ENCODE results near the gene KBTBD13.

KBTBD13 gene

DNA sequence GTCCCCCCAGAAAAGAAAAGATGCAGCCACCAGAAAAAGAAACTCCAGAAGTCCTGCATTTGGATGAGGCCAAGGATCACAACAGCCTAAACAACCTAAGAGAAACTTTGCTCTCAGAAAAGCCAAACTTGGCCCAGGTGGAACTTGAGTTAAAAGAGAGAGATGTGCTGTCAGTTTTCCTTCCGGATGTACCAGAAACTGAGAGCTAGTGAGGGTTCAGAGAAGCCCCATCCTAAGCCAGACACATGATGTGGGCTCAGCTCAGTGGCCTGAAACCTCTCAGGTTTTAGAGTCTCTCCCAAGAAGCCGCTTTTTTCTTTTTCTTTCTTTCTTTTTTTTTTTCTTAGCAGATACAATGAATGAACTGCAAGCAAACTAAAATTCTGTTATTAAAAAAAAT, 23.6 kb upstream of the KBTBD13 start:
- no peak for DNase-seq (ENCODE audit: low spot score)

DNA sequence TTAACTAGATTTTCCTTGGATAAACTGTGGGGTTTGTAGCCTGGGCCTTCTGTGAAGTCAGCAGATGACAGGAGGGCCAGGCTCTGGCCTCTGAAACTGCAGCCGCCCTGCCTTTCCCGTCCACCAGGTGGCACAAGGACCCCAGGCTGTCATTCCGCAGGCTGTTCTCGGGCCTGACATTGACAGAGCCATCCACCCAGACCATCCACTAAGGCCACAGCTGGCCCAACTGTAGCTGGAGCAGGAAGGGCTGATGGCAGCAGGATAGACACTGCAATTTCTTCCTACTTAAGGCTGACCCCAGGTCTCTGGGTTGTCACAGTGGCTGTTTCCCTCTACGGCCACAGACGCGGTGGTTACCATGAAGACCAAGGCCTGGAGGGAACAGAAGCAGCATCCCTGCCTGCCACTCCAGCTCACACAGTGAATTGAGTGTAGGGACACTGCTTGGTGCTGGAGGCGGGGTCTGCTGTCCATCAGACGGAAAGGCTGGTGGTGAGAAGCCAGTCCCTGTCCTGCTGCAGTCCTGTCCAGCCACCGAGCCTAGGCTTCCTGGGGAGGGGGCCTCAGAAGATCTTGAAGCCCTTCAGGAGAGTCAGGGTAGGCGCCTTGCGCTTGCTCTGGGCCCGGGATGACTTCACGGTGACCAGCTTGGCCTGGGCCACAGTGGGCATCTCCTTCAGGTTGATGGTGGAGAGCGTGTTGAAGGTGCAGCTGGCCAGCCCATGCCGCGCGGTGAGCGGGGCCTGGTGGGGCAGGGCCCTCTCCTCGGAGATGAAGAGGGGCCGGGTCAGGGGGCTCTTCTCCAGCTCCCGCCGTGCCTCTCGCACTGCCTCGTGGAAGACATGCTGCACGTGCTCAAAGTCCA, 22.0 kb upstream of the KBTBD13 start:
- peak; percentile 85 for DNase-seq (ENCODE audit: low spot score)

DNA sequence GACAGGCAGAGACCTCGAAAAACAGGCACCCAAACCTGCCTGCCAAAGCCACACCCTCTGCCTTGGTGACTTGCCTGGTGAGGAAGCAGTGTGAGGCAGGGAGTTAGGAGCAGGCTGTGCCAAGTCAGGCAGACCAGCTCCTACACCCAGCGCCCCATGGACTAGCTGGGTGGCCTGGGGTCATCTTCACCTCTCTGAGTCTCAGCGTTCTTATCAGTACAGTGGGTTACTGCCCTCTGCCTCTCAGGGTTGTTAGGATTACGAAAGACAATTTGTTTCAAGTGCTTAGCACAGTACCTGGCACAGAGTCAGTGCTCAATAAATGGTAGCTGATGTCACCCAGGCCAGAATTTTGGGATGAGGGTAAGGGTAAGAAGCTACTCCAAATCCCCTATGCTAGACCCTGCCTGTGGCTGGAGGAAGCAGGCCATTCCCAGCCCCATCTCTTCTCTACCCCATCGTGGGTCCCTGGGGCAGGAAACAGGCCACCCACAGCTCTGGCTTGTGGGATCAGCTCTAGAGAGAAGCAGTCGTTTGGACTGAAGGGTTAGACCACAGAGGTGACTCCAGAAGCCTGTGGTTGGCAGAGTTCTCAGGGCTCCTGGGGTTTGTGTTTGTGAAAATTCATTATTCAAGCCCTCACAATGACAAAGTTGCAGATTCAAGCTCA, 21.2 kb upstream of the KBTBD13 start:
- no peak for DNase-seq (ENCODE audit: low spot score)

DNA sequence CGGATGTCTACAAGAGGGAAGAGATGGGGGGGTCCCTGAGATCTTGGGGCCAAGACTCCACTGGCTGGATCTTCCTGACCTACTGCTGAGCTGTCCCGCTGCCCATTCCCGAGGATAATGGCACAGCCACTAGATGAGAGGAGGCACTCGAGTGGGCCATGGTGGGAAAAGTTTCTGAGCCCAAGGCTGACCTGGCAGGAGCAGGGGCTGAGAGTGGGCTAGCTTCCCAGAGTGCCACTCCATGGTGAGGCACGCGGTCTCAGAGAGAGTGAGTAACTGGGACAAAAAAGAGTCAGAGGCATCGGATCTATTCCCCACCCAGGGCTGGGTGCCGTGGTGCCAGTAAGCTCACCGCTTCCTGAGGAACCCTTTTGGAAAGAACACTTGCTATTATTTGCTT, 20.4 kb upstream of the KBTBD13 start:
- DNase-seq (ENCODE audit: low spot score), result no peak

DNA sequence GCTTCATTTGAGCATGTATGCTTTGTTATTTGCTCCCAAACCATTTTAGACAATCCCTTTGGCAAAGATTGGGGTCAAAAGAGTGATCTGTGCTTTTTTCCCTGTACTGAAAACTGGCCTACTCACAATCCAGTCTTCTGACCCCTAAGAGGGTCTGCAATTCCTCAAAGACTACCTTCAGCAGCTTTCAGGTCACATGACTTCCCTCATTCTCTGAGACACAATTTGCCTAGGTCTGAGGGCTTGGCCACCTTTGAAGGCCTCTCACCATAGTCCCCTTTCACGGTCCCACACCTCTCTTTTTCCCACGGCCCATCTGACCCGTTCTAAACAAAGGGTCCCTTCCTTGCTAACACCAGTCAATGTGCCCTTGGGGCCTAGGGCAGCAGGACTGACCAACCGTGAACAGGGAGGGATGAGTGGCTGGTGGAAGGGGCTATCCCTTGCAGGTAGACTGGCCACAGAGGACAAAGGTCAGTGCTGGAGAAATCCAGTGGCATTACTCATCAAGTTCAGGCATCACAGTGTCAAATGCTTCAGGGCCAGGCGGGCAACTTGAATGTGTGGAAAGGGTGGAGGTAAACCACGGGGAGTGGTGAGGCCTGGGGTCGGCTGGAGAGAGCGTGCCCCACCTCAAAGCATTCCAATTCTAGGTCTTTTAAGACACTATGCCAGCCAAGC, 19.5 kb upstream of the KBTBD13 start:
- DNase-seq (ENCODE audit: low spot score), result no peak

DNA sequence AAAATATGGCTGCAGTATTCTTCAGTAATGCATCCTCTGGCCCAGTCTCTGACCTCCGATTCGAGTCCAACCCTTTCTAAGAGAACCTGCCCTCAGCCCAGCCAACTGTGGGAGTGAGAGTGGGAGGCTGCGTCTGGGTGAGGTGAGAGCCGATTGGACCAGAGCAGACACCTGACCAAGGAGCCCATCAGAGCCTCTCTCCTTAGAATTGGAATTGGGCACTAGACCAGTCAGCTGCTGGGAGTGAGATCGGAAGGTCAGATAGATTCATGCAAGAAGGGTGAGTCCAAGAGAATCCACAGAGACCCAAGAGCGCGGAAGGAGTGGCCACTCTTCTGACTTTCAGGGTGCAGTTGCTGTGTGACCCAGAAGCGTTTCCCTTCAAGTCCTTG, 19.0 kb upstream of the KBTBD13 start:
- no peak for DNase-seq (ENCODE audit: low spot score)

DNA sequence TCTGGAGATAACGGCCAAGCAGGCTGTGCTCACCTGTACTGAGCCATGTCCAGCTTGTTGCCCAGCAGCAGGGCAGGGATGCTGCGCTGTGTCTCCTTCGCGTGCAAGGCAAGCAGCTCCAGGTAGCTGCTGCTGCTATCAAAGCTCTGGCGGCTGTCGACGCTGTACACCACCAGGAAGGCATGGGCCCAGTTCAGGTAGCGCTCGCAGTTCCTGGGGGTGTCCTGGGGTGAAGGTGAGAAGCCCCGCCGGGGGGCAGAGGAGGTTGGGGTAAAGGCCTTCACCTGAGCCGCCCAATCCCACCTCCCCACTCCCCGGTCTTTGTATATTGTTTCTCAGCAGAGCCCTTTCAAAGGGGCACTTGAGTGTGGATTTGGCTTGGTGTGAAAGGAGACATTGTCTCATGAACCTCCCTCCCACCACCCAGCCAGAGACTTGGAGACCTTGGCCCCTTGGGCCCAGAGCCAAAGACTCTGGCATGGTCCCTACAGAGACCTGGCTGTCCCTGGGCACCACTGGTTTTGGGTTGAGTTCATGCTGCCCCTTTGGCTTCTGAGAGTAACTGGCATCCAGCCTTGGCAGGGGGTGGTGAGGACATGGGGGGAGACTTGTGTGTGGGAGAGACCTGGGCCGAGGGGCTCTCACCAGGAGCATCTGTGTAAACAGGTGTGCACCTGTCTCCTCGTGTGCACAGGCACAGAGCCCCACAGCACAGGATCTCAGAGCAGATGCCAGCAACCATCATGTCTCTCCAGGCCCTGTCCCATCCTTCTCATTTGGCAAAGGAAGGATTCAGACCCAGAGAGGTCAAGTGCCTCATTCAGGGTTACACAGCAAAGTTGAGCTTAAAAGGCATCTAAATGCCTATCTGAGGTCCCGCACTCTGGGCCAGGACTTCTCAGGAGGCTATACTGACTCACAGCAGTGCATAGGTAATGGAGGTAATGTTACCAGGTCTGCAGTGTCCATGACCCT, 17.9 kb upstream of the KBTBD13 start:
- no peak for DNase-seq (ENCODE audit: low spot score)

DNA sequence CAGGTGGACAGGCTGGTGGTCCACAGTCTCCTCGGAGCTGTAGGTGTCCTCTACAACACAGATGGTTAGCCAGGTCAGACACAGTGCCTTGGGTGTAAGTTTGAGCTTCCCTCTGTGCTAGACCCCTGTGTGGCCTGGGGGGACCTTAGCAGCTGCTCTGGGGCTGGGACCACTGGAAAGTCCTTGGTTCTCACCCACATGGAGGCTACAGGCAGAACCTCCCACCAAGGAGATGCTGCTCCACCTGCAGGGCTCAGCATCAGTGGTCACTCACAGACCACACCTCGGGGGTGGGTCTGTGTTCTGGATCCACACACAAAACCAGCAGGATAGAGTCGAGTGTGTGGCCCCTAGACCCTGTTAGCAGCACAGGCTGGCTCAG, 17.2 kb upstream of the KBTBD13 start:
- no peak for DNase-seq (ENCODE audit: low spot score)

DNA sequence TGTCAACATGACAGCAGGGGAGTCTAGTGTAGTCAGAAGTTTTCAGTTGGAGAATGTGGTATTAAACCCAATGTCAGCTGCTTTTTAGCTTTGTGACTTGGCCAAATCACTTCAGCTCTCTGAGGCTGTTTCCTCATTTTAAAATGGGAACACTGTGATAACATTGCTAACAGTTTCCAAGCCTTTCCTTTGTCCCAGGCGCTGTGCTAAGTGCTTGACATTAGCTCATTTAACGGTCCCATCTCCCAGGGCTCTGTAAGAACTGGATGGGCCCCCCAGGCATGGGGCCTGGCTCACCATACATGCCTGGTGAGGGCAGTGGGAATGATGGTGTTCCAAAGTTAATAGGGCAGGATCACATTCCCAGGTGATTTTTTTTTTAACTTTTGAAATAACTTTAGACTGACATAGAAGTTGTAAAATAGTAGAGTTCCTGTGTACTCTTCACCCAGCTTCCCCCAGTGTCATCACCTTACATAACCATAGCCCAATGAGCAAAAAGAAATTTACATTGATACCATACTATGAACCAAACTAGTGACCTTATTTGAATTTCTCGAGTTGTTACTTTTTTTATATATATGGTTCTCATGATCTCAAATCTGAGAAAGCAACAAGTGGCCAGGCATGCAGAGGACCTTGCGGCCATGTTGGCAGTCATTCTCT, 16.5 kb upstream of the KBTBD13 start:
- DNase-seq (ENCODE audit: low spot score), result no peak

DNA sequence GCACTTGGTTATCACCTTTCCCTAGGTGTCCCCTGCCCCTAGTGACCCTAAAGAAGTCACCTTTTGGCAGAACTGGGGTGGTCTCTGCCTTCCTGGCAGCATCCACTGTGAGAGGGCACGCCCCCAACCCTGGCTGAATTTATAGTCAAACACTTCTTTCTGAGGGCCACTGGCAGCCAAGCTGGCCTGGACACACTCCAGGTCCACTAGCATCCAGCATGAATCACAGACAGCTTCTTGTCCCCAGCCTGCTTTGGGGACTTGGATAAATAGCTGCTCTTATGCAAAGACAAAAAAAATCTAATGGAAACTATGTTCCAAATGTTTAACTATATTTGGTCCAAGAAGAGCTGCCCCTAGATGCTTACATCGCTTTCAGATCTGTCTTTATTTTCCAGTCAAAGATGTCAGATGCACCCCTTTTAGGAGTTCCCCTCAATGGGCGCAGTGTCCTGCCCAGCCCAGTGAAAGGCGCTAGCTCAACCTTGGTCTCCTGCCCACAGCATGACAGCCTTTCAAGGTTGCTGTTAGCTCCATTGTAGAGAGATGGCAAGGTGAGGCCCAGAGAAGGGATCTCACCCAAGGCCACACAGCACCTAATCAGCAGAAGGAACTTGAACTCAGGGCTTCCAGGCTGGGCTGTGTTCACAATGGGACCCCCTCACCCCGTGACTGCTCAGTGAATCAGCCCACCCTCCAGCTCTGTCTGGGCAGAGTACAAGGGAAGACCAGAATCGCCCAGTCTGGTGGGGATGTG, 15.7 kb upstream of the KBTBD13 start:
- no peak for DNase-seq (ENCODE audit: low spot score)

DNA sequence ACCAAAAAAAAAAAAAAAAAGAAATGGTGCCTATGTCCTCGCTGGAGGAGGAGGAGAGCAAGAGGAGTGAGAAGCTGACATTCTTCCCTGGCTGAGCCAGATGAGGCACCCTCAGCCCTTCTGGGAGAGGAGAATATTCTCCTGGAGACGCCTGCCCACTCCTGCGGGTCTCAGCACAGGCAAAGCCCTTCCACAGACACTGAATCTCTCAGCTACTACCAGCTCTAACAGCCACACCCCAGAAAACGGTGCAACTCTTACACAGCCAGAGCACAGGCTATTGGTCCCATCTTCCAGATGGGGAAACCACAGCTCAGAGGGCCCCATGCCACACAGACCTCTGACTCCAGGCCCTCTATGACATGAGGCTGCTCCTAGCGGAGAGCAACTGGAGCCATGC, 14.5 kb upstream of the KBTBD13 start:
- DNase-seq (ENCODE audit: low spot score), result no peak

DNA sequence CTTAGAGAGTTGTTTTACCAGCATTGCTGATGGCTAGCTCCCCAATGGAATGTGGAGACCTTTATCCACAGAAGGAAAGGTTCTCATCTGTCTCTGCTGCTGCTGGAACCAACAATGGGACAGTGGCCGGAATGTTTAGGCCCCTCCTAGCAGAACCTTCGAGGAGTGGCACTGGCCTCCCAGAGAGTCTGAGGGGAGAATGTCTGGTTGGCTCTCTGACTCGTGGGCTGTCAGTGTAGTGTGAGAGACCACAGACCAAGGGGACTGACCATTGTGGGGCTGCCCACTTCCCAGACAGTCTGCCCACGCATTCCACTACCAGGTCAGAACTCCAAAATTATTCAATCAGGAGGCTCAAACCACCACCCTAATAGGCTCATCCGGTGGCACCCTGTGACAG, 13.8 kb upstream of the KBTBD13 start:
- no peak for DNase-seq (ENCODE audit: low spot score)

DNA sequence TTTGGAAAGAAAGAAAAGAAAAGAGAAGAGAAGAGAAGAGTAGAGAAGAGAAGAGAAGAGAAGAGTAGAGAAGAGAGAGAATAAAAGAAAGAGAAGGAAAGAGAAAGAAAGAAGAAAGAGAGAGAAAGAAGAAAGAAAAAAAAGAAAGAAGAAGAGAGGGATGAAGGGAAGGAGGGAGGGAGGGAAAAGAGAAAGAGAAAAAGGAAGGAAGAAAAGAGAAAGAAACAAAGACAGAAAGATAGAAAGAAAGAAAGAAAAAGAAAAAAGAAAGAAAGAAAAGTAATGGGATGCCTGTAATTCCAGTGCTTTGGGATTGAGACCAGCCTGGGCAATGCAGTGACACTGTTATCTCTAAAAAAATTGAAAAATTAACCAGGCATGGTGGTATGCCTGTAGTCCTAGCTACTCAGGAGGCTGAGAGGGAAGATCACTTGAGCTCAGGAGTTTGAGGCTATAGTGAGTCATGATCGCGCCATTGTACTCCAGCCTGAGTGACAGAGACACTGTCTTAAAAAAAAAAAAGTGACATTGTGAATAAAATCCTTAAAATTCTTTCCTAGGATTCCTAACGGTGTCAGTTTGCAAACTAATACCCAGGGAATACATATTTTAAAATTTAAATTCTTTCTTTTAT, 10.4 kb upstream of the KBTBD13 start:
- DNase-seq (ENCODE audit: low spot score), result no peak

DNA sequence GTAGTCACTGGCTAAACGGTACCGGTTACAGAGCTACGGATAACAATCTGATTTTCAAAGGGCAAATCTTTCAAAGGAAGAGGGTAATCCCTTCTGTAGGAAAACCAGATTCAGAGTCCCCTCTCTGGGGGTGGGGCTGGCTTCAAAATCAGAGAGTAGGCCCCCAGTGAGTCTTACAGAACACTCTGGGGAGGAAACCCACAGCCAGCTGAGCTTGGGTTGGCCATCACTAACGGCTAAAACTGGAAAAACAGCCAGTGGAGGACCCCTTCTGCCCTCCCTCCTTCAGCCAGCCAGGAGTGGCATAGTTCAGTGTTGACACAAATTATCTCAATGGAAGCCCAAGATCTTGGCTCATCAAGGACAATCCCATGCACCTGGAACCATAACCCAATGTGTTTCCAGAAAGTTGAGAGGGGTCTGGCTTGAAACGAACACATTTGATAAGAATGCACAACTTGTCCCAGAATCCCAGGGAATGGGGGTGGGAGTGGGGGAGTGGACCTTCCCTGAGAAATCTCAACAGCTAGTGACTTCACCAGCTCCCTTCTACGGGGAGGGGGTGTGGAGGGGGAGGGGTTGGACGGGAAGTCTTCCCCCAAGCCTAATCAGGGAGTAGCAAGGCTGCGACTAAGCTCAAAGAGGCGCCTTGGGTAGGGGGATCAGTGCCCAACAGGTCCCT, 9.8 kb upstream of the KBTBD13 start:
- DNase-seq (ENCODE audit: low spot score), result no peak

DNA sequence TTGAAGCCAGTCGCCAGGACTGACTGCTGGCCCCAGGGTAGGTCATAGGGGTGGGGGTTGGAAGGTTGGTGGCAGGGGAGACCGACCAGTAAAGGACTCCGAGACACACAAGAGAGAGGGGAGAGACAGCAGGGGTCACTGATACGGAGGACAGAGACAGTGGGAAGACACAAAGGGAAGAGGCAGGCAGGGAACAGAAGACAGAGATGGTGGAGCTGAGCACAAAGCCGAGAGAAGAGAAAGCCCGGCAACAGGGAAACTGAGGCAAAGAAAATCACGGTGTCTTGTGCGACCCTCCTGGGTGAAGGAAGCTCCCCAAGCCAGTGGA, 9.3 kb upstream of the KBTBD13 start:
- no peak for DNase-seq (ENCODE audit: low spot score)

DNA sequence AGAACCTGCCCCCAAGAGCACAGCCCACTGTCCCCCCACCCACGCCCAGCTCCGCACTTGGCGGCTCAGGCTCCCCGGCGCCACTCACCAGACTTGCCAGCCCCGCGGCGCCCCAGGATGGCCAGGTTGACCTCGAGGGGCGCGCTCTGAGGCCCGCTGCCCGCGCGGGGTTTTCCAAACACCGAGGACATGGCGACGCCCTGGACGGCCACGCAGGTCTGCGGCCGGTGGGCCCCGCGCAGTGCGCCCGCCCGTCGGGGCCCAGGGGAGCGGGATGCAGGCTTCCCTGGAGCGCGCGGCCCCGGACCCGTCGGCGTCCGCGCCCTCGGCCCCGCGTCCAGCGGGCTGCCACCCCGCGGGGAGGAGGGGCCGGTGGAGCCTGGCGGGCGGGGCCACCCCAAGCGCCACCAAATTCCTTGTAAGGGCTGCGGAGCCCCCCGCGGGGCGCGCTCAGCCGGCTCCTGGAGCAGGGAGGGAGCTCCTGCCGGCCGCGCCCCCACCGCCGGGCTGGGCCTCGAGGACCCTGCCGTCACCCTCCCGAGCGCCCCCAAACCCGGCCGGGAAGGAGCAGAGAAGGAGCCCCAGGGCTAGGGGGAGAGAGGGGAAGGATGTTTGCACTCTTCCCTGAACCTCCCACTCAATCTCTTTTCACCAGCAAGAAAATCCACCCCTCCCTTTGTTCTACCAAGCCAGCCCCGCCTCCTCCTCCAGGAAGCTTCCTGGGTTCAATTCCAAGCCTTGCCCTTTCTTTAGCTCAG, 8.7 kb upstream of the KBTBD13 start, which contains the start of gene RASL12:
RASL12 (minus strand) TSS at position 347 of the 758 bp plus-strand sequence; CDS start at position 191, 156 bp downstream.
- no peak for DNase-seq (ENCODE audit: low spot score)

DNA sequence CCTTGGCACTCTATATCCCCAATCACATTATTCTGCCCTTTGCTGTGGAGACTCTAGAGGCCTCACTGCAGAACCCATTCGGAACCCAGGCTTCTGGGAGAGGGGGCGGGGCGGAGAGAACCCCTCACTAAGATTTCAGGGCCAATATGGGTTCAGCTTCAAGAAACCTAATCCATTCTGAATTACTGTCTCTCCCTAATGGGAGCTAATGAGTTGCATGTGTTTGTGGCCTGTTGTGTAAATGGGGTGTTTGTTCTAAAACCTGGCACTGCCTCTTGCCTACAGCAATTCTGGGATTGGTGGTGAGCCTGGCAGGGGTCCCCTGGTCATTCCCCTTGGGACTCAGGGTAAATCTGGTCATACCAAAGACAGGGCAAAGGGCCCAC, 8.2 kb upstream of the KBTBD13 start:
- no peak for DNase-seq (ENCODE audit: low spot score)

DNA sequence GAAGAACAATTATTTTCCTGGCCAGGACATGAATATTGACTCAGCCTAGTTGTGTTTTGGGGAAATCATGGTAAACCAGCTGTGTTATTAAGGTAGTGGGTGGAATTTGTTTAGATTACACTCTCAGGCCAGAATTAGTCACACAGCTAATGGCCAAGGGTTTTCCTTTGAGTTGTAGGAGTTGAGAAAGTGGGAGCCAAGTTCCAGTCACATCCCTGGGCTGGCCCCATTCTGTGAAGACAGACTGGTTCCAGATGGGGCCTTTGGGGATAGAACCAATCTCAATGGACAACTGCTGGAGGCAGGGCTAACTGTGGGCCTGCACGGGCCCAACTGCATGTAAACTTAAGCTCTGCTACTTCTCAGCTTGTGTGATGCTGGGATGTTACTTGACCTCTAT, 7.4 kb upstream of the KBTBD13 start:
- DNase-seq (ENCODE audit: low spot score), result no peak
